Endothelial cell of hepatic sinusoid (primary cell): ENCODE results near the gene TAAR9.

Experiments used
- in situ Hi-C: cut with HindIII; loops from 2 replicates; pipeline ENCODE4 v1.10.0; 2017; ENCODE audit warnings: low sequenced_read_pairs

The TAAR9 gene

DNA sequence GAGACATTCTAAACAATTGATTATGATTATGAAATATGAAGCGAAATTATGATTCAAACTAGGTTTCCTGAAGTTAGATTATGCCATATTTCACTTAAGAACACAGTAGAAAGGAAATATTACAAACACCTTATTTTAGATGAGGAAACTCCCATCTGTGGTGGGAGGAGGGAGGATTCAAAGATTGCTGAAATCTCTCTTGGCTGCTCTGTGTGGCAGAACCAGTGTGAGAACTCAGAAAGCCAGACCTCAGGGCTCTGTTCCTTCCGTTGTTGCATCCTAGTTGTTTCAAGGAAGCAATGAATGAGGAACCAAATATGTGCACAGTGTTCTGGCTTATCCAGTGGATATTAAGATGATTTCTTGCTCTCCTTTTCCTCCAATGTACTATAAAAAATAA lies 49.3 kb downstream of the TAAR9 start:
- in situ Hi-C loops = no loop called here
